ENCODE data around the gene PATJ.
"Not testable (repeated sequence)": the region's sequence is repeated elsewhere in the genome, so short reads cannot be mapped to it uniquely, and the experiment has no call there.

The PATJ gene

DNA sequence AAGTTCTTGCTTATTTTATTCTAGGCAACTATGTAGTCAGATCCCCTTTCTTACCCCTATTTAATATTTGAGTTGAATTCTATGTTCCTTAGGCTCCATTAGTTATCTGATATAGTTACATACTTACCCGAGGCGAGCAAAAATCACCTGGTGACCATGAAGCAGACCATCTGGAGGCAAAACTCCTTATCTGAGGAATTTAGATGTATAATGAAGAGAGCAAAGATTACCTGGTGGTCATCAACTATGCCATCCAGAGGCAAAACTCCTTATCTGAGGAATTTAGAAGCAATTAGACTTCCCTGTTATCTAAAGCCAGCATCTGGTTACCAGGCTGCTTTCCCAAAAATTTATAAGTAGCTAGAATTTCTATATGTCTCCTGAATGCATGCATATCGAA lies 129.9 kb downstream of the PATJ start:
- H3K4me3 ChIP-seq (ENCODE audit: low read length) = no peak overlapping the region
- no peak for DNase-seq (ENCODE audit: low read depth, low spot score)

DNA sequence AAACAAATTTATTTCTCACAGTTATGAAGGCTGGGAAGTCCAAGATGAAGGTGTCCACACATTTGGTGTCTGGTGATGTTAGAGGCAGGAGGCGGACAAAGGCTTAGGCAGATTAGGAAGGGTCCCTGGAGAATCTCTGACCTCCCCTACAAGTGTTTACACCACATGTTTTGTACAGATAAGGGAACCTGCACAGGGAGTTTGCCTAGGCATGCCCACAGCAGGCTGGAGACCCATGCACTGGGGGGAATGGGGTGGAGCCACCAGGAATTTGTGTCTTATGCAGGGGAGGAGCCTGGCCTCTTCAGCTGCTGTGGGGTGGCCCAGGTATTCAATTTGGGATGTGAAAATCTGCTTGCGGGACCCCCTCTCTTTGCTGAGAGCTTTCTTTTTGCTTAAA lies 131.3 kb downstream of the PATJ start:
- no peak for DNase-seq (ENCODE audit: low read depth, low spot score)

DNA sequence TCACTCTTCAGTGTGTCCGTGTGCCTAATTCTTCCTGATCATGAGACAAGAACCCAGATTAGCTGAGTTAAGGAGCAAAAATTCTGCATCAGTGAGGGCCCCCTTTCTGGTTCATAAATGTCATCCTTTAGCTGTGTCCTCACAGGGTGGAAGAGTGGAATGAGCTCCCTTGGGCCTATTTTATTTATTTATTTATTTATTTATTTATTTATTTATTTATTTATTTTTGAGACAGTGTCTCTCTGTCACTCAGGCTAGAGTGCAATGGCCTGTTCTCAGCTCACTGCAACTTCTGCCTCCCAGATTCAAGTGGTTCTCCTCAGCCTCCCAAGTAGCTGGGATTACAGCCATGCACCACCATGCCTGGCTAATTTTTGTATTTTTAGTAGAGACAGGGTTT lies 131.7 kb downstream of the PATJ start:
- DNase-seq (ENCODE audit: low read depth, low spot score) = no peak
- H3K4me3 ChIP-seq (ENCODE audit: low read length) = no peak overlapping the region

More for the DNA sequence above, 131.3 kb downstream of the PATJ start:
- no peak overlapping the region for H3K4me3 ChIP-seq (ENCODE audit: low read length)

DNA sequence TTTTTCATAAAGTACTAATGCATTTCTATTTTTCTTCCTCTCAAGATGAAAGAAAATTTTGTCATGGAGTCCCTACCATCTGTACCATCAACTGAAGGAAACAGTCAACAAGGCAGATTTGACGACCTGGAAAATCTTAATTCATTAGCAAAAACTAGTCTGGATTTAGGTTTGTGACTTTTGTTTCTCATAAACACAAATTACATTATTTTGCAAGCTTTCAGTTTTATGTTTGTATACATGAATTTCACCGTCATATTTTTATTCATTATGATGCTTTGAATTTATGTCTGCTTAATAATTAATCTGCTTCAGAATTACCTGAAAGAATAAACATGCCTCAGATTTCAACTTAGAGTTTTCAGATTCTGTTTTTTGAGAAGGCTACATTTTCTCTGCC lies 132.9 kb downstream of the PATJ start:
- DNase-seq (ENCODE audit: low read depth, low spot score) = no peak
- no peak overlapping the region for H3K4me3 ChIP-seq (ENCODE audit: low read length)

DNA sequence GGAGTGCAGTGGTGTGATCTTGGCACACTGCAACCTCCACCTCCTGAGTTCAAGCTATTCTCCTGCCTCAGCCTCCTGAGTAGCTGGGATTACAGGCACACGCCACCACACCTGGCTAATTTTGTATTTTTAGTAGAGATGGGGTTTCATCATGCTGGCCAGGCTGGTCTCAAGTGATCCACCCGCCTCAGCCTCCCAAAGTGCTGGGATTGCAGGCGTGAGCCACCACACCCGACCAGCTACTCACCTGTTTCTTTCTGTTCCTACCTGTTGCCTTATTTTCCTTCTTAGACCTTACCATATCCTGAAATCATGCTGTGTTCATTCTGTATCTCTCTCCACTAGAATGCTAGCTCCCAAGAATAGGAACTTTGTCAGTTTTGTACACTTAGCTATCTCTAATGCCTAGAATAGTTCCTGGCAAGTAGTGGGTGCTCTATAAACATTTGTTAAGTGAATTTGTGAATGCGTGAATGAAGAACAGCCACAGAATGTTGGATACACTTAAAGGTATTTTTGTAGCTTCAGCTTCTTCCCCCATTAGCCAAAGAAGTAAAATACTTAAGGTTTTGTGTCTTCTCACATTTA lies 137.7 kb downstream of the PATJ start:
- DNase-seq (ENCODE audit: low read depth, low spot score); H3K4me3 ChIP-seq (ENCODE audit: low read length): not testable (repeated sequence)

DNA sequence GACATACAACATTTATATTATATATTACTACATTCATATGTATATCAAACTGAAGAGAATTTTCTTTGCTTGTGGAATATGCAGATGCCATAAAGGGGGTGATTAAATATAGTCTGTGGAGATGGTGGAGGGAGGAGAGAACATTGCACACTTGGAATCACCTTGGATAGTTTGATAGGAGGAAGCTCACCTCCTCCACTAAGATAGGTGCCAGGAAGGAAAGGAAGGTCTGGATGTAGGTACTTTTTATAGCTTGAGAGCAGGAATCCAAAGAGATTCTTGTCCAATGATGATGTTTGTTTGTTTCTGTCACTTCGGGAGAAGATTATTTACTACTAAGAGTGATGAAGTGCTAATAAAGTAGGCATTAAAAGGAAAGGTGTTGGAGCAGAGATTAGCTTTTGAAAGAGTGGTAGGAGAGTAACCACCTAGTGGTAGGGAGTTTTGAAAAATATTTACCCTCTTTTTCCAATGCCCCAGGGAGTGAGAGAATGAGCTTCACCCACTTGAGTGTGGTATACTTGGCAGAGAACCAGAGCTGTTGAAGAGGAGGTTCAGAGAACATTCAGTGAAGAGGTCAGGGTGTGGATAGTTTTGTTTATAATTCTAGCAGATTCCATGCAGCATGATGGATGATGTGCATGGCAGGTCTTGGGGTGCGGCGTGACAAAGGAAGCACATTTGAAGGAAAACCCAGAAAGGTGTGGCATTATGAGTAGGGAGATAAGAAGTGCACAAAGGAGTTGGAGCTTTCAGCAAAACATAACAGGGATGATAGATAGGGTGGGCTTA lies 145.0 kb downstream of the PATJ start:
- DNase-seq (ENCODE audit: low read depth, low spot score) = no peak
- H3K4me3 ChIP-seq (ENCODE audit: low read length) = no peak overlapping the region

DNA sequence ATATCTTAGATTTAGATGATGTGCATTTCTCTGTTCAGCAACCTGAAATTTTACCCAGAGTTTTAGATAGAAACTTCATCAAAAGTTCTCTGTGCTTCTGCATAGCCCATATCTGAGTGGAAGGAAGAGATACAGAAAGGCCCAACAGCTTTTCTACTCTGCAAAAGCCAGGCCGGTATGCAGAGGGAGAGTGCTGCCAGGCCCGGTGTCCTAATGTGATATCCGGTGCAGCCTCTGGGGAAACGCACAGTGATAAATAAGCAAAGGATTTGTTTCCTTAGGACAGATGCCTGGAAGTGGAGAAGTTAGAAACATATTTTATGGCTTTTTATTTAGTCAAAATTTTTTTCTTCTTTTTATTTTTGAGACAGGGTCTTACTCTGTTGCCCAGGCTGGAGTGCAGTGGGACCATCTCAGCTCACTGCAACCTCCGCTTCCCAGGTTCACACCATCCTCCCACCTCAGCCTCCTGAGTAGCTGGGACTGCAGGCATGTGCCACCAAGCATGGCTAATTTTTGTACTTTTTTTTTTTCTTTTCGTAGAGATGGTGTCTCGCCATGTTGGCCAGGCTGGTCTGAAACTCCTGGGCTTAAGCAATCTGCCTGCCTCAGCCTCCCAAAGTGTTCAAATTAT lies 145.8 kb downstream of the PATJ start:
- no peak for DNase-seq (ENCODE audit: low read depth, low spot score)

DNA sequence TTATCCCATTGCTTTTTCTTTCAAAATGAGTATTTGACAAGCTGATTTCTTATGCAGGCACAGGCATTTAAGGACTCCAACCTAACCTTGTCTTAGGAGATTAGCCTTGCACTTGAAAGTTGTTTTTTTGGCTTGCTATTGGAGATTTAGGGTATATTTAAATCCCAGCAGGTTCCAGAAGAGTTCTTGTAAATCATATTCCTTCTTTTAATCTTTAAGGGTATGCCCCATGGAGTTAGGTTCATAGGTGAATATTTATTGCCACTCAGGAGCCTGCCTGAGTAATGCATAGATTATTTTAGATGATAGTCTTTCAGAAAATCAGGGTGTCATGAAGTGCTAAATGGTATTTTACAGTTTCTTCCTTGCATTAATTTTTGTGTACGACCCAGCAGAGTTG lies 146.5 kb downstream of the PATJ start:
- H3K4me3 ChIP-seq (ENCODE audit: low read length) = no peak overlapping the region
- DNase-seq (ENCODE audit: low read depth, low spot score) = no peak

More for the DNA sequence above, 145.8 kb downstream of the PATJ start:
- H3K4me3 ChIP-seq (ENCODE audit: low read length) = no peak overlapping the region

DNA sequence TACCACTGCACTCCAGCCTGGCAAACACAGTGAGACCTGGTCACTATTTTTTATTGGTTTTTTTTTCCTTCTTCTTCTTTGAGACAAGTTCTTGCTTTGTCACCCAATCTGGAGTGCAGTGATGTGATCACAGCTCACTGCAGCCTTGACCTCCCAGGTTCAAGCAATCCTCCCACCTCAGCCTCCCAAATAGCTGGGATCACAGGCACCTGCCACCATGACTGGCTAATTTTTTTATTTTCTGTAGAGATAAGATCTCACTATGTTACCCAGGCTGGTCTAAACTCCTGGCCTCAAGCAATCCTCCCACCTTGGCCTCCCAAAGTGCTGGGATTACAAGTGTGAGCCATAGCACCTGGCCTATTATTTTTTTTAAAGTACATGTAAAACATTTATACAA lies 148.2 kb downstream of the PATJ start:
- DNase-seq (ENCODE audit: low read depth, low spot score) = not testable (repeated sequence)

DNA sequence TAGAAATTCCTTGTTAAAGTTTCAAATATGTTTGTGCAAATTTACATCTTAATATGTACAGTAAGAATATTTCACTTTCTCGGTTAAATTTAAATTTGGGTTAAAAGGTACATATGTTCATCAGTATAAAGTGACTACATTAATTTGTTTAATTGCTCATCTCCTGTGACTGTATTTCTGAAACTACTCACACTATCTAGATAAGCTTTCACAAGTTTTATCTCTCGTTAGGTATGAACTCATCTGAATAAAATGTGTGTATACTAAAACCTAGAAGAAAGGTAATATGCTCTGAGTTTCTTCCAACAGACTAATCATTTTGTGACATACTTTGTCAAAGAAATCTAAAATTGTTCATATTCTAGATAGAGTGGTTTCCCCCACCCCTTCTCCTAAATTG lies 150.7 kb downstream of the PATJ start:
- H3K4me3 ChIP-seq (ENCODE audit: low read length) = no peak overlapping the region
- no peak for DNase-seq (ENCODE audit: low read depth, low spot score)

More for the DNA sequence above, 148.2 kb downstream of the PATJ start:
- H3K4me3 ChIP-seq (ENCODE audit: low read length) = not testable (repeated sequence)

DNA sequence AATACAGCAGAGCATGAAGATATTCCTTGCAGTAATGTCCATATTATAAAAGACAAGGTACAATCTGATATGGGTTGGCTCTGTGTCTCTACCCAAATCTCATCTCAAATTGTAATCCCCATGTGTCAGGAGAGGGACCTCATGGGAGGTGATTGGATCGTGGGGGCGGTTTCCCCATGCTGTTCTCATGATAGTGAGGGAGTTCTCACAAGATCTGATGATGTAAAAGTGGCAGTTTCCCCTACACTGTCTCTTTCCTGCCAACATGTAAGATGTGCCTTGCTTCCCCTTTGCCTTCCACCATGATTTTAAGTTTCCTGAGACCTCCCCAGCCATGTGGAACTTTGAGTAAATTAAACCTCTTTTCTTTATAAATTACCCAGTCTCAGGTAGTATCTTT lies 152.0 kb downstream of the PATJ start:
- not testable (repeated sequence) for H3K4me3 ChIP-seq (ENCODE audit: low read length); DNase-seq (ENCODE audit: low read depth, low spot score)

DNA sequence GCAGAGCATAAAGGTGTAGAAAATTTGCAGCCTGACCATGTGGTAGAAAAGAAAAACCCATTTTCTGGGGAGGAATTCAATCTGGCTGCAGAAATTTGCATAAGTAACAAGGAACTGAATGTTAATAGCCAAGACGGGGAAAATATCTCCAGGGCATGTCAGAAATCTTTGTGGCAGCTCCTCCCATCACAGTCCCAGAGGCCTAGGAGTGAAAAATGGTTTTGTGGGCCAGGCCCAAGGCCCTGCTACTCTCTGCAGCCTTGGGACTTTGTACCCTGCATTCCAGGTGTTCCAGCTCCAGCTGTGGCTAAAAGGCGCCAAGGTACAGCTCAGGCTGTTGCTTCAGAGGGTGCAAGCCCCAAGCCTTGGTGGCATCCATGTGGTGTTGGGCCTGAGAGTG lies 152.9 kb downstream of the PATJ start:
- no peak overlapping the region for H3K4me3 ChIP-seq (ENCODE audit: low read length)
- DNase-seq (ENCODE audit: low read depth, low spot score) = no peak

DNA sequence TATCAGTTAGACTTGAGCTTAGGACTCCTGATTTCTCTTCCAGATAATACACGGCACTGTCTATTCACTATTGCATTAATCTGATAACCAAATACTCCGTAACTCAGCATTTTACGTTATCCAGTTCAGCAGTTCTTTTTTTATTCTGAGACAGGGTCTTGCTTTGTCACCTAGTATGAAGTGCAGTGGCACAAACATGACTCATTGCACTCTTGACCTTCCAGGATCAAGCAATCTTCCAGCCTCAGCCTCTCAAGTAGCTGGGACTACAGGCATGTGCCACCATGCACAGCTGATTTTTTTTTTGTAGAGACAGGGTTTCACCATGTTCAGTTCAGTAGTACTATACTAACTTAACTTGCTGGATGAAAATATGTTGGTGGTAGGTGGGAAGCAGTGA lies 156.4 kb downstream of the PATJ start:
- no peak overlapping the region for H3K4me3 ChIP-seq (ENCODE audit: low read length)
- no peak for DNase-seq (ENCODE audit: low read depth, low spot score)

DNA sequence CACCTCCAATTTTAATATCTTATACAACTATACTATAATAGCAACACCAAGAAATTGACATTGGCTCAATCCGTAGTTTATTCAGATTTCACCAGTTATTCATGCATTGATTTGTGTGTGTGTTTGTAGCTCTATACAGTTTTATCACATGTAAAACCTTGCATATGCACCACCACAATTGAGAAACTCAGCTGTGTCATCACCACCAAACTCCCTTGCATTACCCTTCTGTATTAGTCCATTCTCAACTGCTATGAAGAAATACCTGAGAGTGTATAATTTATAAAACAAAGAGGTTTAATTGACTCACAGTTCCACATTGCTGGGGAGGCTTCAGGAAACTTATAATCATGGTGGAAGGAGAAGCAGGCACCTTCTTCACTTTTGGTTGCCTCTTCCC lies 162.1 kb downstream of the PATJ start:
- no peak for DNase-seq (ENCODE audit: low read depth, low spot score)

DNA sequence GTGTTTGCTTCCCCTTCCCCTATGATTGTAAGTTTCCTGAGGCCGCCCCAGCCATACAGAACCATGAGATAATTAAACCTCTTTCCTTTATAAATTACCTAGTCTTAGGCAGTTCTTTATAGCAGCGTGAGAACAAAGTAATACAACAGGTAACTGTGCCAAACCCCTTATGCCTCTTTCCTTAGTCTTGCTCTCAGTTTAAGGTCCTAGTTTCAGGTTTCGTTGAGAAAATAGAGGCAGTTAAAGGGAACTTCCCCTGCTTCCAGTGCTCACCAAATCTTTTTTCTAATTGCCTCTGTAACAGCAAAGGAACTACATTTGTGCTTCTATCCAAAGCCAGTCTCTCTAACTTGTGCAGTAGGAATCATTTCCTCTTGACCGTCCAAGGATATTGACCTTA lies 164.8 kb downstream of the PATJ start:
- H3K4me3 ChIP-seq (ENCODE audit: low read length) = no peak overlapping the region
- no peak for DNase-seq (ENCODE audit: low read depth, low spot score)

More for the DNA sequence above, 162.1 kb downstream of the PATJ start:
- H3K4me3 ChIP-seq (ENCODE audit: low read length) = no peak overlapping the region

DNA sequence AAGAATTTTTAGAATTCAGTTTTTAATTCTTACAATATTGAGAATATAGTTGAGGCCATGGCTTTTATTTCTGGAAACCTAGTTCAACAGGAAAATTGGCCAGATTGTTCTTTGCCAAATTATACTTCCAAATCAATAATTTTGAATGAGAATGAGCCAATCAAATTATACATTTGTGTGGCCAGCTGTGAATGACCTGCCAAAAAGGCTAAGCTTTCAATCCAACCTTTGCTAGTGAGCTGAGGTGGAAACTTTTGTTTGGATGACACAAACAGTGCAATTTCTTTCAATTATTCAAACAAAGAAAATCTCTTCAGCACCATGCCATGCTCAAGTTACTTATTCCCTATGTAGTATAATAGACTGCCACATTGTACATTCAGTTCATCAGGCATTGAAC lies 167.8 kb downstream of the PATJ start:
- DNase-seq (ENCODE audit: low read depth, low spot score) = no peak
- H3K4me3 ChIP-seq (ENCODE audit: low read length) = no peak overlapping the region

DNA sequence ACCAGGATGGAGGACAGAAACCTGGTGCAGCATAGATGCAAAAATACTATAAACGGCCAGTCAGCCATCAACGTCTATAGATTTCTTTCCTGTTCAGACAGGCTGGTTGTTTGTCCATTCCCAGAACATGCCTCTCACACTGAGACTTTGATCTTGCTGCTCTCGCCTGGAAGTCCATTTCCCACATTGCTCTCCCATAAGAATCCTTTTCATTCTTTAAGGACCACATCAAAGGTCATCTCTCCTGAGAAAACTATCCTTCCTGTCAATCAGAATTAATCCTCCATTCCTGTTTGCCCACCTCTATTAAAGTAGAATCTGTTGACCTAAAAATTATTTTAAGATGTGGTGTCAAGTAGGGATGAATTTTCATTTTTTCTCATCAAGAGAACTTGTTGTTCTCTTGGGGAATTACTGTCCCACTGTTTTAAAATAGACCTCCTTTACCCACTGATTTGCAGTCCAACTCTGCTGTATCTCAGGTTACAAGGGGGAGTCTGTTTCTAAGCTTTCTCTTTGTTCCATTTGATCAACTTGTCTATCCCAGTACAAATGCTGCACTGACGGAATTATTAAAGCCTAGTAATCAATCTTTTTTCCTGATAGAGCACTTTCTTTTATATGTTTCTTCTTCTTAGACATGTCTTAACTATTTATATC lies 172.7 kb downstream of the PATJ start:
- no peak overlapping the region for H3K4me3 ChIP-seq (ENCODE audit: low read length)
- DNase-seq (ENCODE audit: low read depth, low spot score) = no peak

DNA sequence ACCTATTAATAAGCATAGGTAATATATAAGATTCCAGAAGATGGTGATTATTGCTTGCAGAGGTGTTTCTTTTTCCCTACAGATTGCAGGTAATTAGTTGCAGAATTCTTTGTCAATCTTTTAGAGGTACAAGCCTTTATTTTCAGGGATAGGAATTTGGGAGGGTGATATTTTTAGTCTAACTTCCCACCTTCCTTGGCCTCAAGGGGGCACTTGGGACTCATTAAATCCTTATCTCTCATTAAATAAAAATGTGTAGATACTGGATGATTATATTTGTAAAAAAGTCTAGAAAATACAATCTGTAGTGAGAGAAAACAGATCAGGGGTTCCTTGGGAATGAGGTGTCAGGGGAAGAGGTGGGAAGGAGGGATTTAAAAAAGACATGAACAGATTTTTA lies 179.2 kb downstream of the PATJ start:
- no peak for DNase-seq (ENCODE audit: low read depth, low spot score)
- H3K4me3 ChIP-seq (ENCODE audit: low read length) = no peak overlapping the region

DNA sequence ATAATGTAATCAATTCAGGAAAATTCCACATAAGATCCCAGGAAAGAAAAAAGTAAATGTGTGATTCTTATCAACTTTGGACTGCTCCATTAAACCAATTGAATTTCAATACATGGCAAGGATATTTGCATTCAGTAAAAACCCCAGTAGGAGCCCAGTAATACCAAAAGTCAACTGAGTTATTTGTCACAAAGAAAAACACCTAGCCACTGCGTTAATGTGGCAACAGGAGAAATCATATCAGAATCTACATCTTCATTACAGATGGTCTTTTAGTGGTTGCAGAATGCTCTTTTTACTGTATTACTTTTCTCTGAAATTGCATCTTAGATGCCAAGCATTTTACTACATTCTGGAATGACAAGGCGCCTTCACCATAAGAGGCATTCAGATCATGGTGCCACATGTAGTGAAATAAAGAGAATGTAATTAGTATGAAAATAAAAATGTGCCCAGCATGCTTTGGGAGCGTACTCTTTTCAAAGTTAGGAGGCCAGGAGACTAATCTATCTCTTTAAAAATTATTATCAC lies 180.7 kb downstream of the PATJ start:
- H3K4me3 ChIP-seq (ENCODE audit: low read length) = no peak overlapping the region
- no peak for DNase-seq (ENCODE audit: low read depth, low spot score)

All from Jurkat, Clone E6-1 (cell line).